ENCODE results near the gene ACYP1. TPM values are rescaled to one million over a fixed set of nuclear protein-coding genes. Genes with fewer than 3 reads are reported as not detected.

The ACYP1 gene
- total and polyA plus RNA-seq, 9 donors: 13.0 to 24.6 (median 15.5) TPM

- no peak for DNase-seq
- no CpG with 5 or more reads among the region's 1 CpG for WGBS (ENCODE audit: insufficient coverage)
- Histone ChIP-seq H3K4me3 (ENCODE audit: low read length) (no peak overlapping the region), H3K27ac (ENCODE audit: low read length) (no peak overlapping the region), H3K4me1 (ENCODE audit: control insufficient read depth, insufficient read depth, low read length) (no peaks in the 10 kb centered on the region), H3K36me3 (ENCODE audit: control insufficient read depth, insufficient read depth, low read length) (peaks cover 41% of the 10 kb centered on the region), H3K27me3 (ENCODE audit: control insufficient read depth, insufficient read depth, low read length) (no peaks in the 10 kb centered on the region), H3K9me3 (replicated peaks; ENCODE audit: control insufficient read depth, low read depth, low read length) (no peaks in the 10 kb centered on the region)
These were observed 40.7 kb downstream of the ACYP1 start for GRCh38 chr14:75023108-75023507.

- no peak for DNase-seq
- Histone ChIP-seq H3K4me3 (ENCODE audit: low read length) (no peak overlapping the region), H3K27ac (ENCODE audit: low read length) (no peak overlapping the region), H3K36me3 (ENCODE audit: control insufficient read depth, insufficient read depth, low read length) (peaks cover 45% of the 10 kb centered on the region), H3K27me3 (ENCODE audit: control insufficient read depth, insufficient read depth, low read length) (no peaks in the 10 kb centered on the region), H3K4me1 (ENCODE audit: control insufficient read depth, insufficient read depth, low read length) (no peaks in the 10 kb centered on the region), H3K9me3 (replicated peaks; ENCODE audit: control insufficient read depth, low read depth, low read length) (no peaks in the 10 kb centered on the region)
- WGBS (ENCODE audit: insufficient coverage): 100% methylated on average over 2 of the region's 8 CpGs
These were observed 41.2 kb downstream of the ACYP1 start for GRCh38 chr14:75022655-75023054.

GRCh38 chr14:75018694-75019093, 45.1 kb downstream of the ACYP1 start:
- Histone ChIP-seq H3K4me3 (ENCODE audit: low read length) (no peak overlapping the region), H3K36me3 (ENCODE audit: control insufficient read depth, insufficient read depth, low read length) (peaks cover 60% of the 10 kb centered on the region), H3K27ac (ENCODE audit: low read length) (no peak overlapping the region), H3K27me3 (ENCODE audit: control insufficient read depth, insufficient read depth, low read length) (no peaks in the 10 kb centered on the region), H3K9me3 (replicated peaks; ENCODE audit: control insufficient read depth, low read depth, low read length) (no peaks in the 10 kb centered on the region), H3K4me1 (ENCODE audit: control insufficient read depth, insufficient read depth, low read length) (no peaks in the 10 kb centered on the region)
- 80% methylated on average over 2 of the region's 3 CpGs for WGBS (ENCODE audit: insufficient coverage)
- DNase-seq: no peak

GRCh38 chr14:75016815-75017214, 47.0 kb downstream of the ACYP1 start:
- Histone ChIP-seq H3K27ac (ENCODE audit: low read length) (no peak overlapping the region), H3K4me1 (ENCODE audit: control insufficient read depth, insufficient read depth, low read length) (no peaks in the 10 kb centered on the region), H3K36me3 (ENCODE audit: control insufficient read depth, insufficient read depth, low read length) (peaks cover 55% of the 10 kb centered on the region), H3K27me3 (ENCODE audit: control insufficient read depth, insufficient read depth, low read length) (no peaks in the 10 kb centered on the region), H3K4me3 (ENCODE audit: low read length) (no peak overlapping the region), H3K9me3 (replicated peaks; ENCODE audit: control insufficient read depth, low read depth, low read length) (no peaks in the 10 kb centered on the region)
- 75% methylated on average over 1 of the region's 3 CpGs for WGBS (ENCODE audit: insufficient coverage)
- DNase-seq: no peak

GRCh38 chr14:75015496-75015895, 48.3 kb downstream of the ACYP1 start:
- H3K27ac ChIP-seq (ENCODE audit: low read length): no peak overlapping the region
- no peak overlapping the region for H3K4me3 ChIP-seq (ENCODE audit: low read length)
- H3K36me3 ChIP-seq (ENCODE audit: control insufficient read depth, insufficient read depth, low read length): peaks cover 56% of the 10 kb centered on the region
- DNase-seq: no peak
- 76% methylated on average over 2 of the region's 5 CpGs for WGBS (ENCODE audit: insufficient coverage)
- peaks cover 2% of the 10 kb centered on the region for H3K4me1 ChIP-seq (ENCODE audit: control insufficient read depth, insufficient read depth, low read length)
- H3K27me3 ChIP-seq (ENCODE audit: control insufficient read depth, insufficient read depth, low read length): no peaks in the 10 kb centered on the region
- no peaks in the 10 kb centered on the region for H3K9me3 ChIP-seq (replicated peaks; ENCODE audit: control insufficient read depth, low read depth, low read length)

GRCh38 chr14:75013290-75013689, 50.5 kb downstream of the ACYP1 start:
- Histone ChIP-seq H3K36me3 (ENCODE audit: control insufficient read depth, insufficient read depth, low read length) (peaks cover 62% of the 10 kb centered on the region), H3K27me3 (ENCODE audit: control insufficient read depth, insufficient read depth, low read length) (no peaks in the 10 kb centered on the region), H3K9me3 (replicated peaks; ENCODE audit: control insufficient read depth, low read depth, low read length) (no peaks in the 10 kb centered on the region), H3K4me1 (ENCODE audit: control insufficient read depth, insufficient read depth, low read length) (peaks cover 2% of the 10 kb centered on the region), H3K4me3 (ENCODE audit: low read length) (no peak overlapping the region), H3K27ac (ENCODE audit: low read length) (no peak overlapping the region)
- 90% methylated on average over 2 of the region's 6 CpGs for WGBS (ENCODE audit: insufficient coverage)
- no peak for DNase-seq

GRCh38 chr14:75011356-75011994, 52.3 kb downstream of the ACYP1 start:
- Histone ChIP-seq H3K9me3 (replicated peaks; ENCODE audit: control insufficient read depth, low read depth, low read length) (no peaks in the 10 kb centered on the region), H3K27me3 (ENCODE audit: control insufficient read depth, insufficient read depth, low read length) (no peaks in the 10 kb centered on the region), H3K36me3 (ENCODE audit: control insufficient read depth, insufficient read depth, low read length) (peaks cover 64% of the 10 kb centered on the region), H3K4me1 (ENCODE audit: control insufficient read depth, insufficient read depth, low read length) (peaks cover 2% of the 10 kb centered on the region), H3K27ac (ENCODE audit: low read length) (peak overlapping the region; percentile 37), H3K4me3 (ENCODE audit: low read length) (no peak overlapping the region)
- peak; percentile 66 for DNase-seq
- no CpG with 5 or more reads among the region's 4 CpGs for WGBS (ENCODE audit: insufficient coverage)

GRCh38 chr14:75010472-75011093, 53.2 kb downstream of the ACYP1 start:
- Histone ChIP-seq H3K4me1 (ENCODE audit: control insufficient read depth, insufficient read depth, low read length) (peaks cover 2% of the 10 kb centered on the region), H3K9me3 (replicated peaks; ENCODE audit: control insufficient read depth, low read depth, low read length) (no peaks in the 10 kb centered on the region), H3K27ac (ENCODE audit: low read length) (no peak overlapping the region), H3K4me3 (ENCODE audit: low read length) (no peak overlapping the region), H3K27me3 (ENCODE audit: control insufficient read depth, insufficient read depth, low read length) (no peaks in the 10 kb centered on the region), H3K36me3 (ENCODE audit: control insufficient read depth, insufficient read depth, low read length) (peaks cover 66% of the 10 kb centered on the region)
- DNase-seq: no peak
- no CpG with 5 or more reads among the region's 4 CpGs for WGBS (ENCODE audit: insufficient coverage)

GRCh38 chr14:75009176-75009575, 54.6 kb downstream of the ACYP1 start:
- Histone ChIP-seq H3K4me3 (ENCODE audit: low read length) (no peak overlapping the region), H3K36me3 (ENCODE audit: control insufficient read depth, insufficient read depth, low read length) (peaks cover 67% of the 10 kb centered on the region), H3K27ac (ENCODE audit: low read length) (no peak overlapping the region), H3K27me3 (ENCODE audit: control insufficient read depth, insufficient read depth, low read length) (no peaks in the 10 kb centered on the region), H3K4me1 (ENCODE audit: control insufficient read depth, insufficient read depth, low read length) (peaks cover 6% of the 10 kb centered on the region), H3K9me3 (replicated peaks; ENCODE audit: control insufficient read depth, low read depth, low read length) (no peaks in the 10 kb centered on the region)
- DNase-seq: no peak
- 62% methylated on average over 2 of the region's 4 CpGs for WGBS (ENCODE audit: insufficient coverage)

GRCh38 chr14:75005357-75005756, 58.5 kb downstream of the ACYP1 start:
- Histone ChIP-seq H3K4me3 (ENCODE audit: low read length) (no peak overlapping the region), H3K4me1 (ENCODE audit: control insufficient read depth, insufficient read depth, low read length) (peaks cover 15% of the 10 kb centered on the region), H3K27me3 (ENCODE audit: control insufficient read depth, insufficient read depth, low read length) (no peaks in the 10 kb centered on the region), H3K36me3 (ENCODE audit: control insufficient read depth, insufficient read depth, low read length) (peaks cover 54% of the 10 kb centered on the region), H3K27ac (ENCODE audit: low read length) (no peak overlapping the region), H3K9me3 (replicated peaks; ENCODE audit: control insufficient read depth, low read depth, low read length) (peaks cover 4% of the 10 kb centered on the region)
- 100% methylated on average over 1 of the region's 3 CpGs for WGBS (ENCODE audit: insufficient coverage)
- no peak for DNase-seq
